HEK293 (cell line): ENCODE data around the gene ANP32A.

ENCODE experiments used
- ZNF394 ChIP-seq: fragments of 450-650 bp; formaldehyde crosslinking; IDR thresholded peaks from 2 replicates; pipeline ENCODE4 v1.5.1; 2016; ENCODE audit warnings: missing biosample characterization, missing genetic modification characterization, mild to moderate bottlenecking, moderate library complexity, borderline replicate concordance
- ZNF76 ChIP-seq: fragments of 450-650 bp; formaldehyde crosslinking; IDR thresholded peaks from 2 replicates; pipeline ENCODE4; 2016; ENCODE audit warnings: low read depth, missing biosample characterization, missing genetic modification characterization, borderline replicate concordance
- TF ChIP-seq, protein P1 (sequence below): fragments of 450-650 bp; formaldehyde crosslinking; IDR thresholded peaks from 2 replicates; pipeline ENCODE4 v1.5.1; 2016; ENCODE audit warnings: missing biosample characterization, missing genetic modification characterization
- TF ChIP-seq, protein P2 (sequence below): fragments of 450-650 bp; formaldehyde crosslinking; IDR thresholded peaks from 2 replicates; pipeline ENCODE4 v1.5.1; 2016; ENCODE audit warnings: missing biosample characterization, missing genetic modification characterization
- TF ChIP-seq, protein P3 (sequence below): fragments of 450-650 bp; formaldehyde crosslinking; IDR thresholded peaks from 2 replicates; pipeline ENCODE4 v1.5.1; 2016; ENCODE audit warnings: missing biosample characterization, missing genetic modification characterization
- TF ChIP-seq, protein P4 (sequence below): fragments of 450-650 bp; formaldehyde crosslinking; IDR thresholded peaks from 2 replicates; pipeline ENCODE4 v1.5.0; 2017; ENCODE audit warnings: missing biosample characterization, missing genetic modification characterization, borderline replicate concordance

GRCh38 chr15:68809517-68809916 lies 11.2 kb downstream of the ANP32A start:
- TF ChIP-seq, protein P1, sequence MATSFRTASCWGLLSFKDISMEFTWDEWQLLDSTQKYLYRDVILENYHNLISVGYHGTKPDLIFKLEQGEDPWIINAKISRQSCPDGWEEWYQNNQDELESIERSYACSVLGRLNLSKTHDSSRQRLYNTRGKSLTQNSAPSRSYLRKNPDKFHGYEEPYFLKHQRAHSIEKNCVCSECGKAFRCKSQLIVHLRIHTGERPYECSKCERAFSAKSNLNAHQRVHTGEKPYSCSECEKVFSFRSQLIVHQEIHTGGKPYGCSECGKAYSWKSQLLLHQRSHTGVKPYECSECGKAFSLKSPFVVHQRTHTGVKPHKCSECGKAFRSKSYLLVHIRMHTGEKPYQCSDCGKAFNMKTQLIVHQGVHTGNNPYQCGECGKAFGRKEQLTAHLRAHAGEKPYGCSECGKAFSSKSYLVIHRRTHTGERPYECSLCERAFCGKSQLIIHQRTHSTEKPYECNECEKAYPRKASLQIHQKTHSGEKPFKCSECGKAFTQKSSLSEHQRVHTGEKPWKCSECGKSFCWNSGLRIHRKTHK (tag by site-specific recombination) = no peak
- TF ChIP-seq, protein P2, sequence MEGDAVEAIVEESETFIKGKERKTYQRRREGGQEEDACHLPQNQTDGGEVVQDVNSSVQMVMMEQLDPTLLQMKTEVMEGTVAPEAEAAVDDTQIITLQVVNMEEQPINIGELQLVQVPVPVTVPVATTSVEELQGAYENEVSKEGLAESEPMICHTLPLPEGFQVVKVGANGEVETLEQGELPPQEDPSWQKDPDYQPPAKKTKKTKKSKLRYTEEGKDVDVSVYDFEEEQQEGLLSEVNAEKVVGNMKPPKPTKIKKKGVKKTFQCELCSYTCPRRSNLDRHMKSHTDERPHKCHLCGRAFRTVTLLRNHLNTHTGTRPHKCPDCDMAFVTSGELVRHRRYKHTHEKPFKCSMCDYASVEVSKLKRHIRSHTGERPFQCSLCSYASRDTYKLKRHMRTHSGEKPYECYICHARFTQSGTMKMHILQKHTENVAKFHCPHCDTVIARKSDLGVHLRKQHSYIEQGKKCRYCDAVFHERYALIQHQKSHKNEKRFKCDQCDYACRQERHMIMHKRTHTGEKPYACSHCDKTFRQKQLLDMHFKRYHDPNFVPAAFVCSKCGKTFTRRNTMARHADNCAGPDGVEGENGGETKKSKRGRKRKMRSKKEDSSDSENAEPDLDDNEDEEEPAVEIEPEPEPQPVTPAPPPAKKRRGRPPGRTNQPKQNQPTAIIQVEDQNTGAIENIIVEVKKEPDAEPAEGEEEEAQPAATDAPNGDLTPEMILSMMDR (tag by site-specific recombination) = no peak
- no peak for TF ChIP-seq ZNF394
- TF ChIP-seq, protein P3, sequence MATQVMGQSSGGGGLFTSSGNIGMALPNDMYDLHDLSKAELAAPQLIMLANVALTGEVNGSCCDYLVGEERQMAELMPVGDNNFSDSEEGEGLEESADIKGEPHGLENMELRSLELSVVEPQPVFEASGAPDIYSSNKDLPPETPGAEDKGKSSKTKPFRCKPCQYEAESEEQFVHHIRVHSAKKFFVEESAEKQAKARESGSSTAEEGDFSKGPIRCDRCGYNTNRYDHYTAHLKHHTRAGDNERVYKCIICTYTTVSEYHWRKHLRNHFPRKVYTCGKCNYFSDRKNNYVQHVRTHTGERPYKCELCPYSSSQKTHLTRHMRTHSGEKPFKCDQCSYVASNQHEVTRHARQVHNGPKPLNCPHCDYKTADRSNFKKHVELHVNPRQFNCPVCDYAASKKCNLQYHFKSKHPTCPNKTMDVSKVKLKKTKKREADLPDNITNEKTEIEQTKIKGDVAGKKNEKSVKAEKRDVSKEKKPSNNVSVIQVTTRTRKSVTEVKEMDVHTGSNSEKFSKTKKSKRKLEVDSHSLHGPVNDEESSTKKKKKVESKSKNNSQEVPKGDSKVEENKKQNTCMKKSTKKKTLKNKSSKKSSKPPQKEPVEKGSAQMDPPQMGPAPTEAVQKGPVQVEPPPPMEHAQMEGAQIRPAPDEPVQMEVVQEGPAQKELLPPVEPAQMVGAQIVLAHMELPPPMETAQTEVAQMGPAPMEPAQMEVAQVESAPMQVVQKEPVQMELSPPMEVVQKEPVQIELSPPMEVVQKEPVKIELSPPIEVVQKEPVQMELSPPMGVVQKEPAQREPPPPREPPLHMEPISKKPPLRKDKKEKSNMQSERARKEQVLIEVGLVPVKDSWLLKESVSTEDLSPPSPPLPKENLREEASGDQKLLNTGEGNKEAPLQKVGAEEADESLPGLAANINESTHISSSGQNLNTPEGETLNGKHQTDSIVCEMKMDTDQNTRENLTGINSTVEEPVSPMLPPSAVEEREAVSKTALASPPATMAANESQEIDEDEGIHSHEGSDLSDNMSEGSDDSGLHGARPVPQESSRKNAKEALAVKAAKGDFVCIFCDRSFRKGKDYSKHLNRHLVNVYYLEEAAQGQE = no peak
- TF ChIP-seq, protein P4, sequence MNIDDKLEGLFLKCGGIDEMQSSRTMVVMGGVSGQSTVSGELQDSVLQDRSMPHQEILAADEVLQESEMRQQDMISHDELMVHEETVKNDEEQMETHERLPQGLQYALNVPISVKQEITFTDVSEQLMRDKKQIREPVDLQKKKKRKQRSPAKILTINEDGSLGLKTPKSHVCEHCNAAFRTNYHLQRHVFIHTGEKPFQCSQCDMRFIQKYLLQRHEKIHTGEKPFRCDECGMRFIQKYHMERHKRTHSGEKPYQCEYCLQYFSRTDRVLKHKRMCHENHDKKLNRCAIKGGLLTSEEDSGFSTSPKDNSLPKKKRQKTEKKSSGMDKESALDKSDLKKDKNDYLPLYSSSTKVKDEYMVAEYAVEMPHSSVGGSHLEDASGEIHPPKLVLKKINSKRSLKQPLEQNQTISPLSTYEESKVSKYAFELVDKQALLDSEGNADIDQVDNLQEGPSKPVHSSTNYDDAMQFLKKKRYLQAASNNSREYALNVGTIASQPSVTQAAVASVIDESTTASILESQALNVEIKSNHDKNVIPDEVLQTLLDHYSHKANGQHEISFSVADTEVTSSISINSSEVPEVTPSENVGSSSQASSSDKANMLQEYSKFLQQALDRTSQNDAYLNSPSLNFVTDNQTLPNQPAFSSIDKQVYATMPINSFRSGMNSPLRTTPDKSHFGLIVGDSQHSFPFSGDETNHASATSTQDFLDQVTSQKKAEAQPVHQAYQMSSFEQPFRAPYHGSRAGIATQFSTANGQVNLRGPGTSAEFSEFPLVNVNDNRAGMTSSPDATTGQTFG (tag by site-specific recombination) = no peak
- no peak for TF ChIP-seq ZNF76 (tag by site-specific recombination)
